Hippocampal formation (tissue), 2 donors: ENCODE measurements around the gene PCDHA4.
A peak's percentile ranks its signal among the peaks of the same experiment; 100 is the strongest.
"Not testable (repeated sequence)": the region's sequence is repeated elsewhere in the genome, so short reads cannot be mapped to it uniquely, and the experiment has no call there.

Experiments used
- DNase-seq, 2 donors: peaks; one replicate each; lab custom pipeline; 2025; lab: John Stamatoyannopoulos, UW

Gene PCDHA4

DNA sequence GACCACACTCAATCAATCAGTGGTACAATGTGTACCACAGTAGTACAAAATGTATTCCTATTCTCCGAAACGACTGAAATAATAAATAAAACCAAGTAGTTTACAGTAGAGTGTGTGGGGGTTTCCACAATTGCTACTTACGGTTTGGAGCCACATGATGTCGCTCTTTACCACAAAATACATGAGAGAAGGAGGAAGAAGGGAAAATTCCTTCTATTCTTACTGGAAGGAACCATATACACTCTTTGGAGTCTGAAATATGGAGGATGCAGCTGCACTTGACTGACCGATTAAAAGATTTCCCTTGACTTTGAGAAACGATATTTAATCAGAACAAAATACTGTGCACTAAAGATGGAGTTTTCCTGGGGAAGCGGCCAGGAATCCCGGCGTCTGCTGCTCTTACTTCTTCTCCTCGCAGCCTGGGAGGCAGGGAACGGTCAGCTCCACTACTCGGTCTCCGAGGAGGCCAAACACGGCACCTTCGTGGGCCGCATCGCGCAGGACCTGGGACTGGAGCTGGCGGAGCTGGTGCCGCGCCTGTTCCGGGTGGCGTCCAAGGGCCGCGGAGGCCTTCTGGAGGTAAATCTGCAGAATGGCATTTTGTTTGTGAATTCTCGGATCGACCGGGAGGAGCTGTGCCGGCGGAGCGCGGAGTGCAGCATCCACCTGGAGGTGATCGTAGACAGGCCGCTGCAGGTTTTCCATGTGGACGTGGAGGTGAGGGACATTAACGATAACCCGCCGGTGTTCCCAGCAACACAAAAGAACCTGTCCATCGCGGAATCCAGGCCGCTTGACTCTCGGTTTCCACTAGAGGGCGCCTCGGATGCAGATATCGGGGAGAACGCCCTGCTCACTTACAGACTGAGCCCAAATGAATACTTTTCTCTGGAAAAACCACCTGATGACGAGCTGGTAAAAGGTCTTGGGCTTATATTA, at the start of gene PCDHA4:
Gene PCDHA4 (plus strand): TSS at position 235 of the 942 bp plus-strand sequence.
- DNase-seq = peak; percentile 31 to 38

DNA sequence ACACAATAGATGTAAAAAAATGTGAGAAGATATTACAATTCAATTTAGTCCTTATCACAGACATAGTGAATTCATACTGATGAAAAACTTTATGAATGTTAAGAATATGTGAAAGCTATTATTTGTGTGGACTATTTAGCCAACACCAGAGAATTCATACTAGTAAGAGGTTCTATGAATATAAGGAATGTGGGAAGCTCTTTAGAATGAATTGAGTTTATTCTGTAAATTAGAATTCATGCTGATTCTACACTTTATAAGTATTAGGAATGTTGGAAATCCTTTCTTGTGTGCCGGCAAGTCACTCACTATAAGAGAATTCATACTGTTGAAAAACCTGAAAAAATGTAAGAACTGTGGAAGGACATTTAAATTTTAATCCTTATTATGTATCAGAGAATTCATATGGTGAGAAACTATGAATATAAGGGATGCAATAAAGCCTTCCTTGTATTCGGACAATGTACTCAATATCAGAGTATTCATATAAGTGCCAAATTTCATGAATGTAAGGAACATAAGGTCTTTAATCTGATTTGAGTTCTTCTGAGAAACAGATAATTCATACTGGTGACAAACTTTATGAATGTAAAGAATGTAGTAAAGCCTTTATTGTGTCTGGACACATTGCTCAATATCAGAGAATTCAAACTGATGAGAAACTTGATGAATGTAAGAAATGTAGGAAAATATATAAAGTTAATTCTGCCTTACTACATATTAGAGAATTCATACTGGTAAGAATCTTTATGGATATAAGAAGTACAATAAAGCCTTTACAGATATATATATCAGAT, 42.5 kb upstream of the PCDHA4 start:
- DNase-seq = no peak

DNA sequence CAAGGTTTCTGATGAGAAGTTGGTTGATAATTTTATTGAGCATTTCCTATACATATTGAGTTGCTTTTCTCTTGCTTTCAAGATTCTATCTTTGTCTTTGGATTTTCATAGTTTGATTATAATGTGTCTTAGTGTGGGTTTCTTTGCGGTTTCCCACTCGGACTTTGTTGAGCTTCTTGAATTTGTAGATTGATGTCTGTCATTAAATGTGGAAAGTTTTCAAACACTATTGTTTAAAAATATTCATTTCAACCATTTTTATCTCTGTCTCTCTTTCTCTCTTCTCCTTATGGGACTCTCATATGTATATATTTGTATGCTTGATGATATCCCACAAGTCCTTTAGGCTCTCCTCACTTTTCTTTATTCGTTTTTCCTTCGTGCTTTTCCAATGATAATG, 39.4 kb upstream of the PCDHA4 start:
- DNase-seq = no peak

DNA sequence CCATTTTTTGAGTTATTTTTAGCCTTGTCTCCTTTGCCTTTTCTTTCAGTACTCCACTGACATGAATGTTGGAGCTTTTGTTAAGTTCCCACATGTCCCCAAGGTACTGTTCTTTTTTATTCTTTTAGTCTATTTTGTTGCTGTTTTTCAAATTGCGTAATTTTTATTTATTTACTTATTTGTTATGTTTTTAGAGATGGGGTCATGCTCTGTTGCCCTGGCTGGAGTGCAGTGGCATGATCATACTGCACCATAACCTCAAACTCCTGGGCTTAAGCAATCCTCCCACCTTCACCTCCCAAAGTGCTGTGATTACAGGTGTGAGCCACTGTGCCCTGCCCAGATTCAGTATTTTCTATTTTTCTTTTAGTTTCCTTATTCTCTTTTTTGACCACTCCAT, 26.4 kb upstream of the PCDHA4 start:
- no peak for DNase-seq

DNA sequence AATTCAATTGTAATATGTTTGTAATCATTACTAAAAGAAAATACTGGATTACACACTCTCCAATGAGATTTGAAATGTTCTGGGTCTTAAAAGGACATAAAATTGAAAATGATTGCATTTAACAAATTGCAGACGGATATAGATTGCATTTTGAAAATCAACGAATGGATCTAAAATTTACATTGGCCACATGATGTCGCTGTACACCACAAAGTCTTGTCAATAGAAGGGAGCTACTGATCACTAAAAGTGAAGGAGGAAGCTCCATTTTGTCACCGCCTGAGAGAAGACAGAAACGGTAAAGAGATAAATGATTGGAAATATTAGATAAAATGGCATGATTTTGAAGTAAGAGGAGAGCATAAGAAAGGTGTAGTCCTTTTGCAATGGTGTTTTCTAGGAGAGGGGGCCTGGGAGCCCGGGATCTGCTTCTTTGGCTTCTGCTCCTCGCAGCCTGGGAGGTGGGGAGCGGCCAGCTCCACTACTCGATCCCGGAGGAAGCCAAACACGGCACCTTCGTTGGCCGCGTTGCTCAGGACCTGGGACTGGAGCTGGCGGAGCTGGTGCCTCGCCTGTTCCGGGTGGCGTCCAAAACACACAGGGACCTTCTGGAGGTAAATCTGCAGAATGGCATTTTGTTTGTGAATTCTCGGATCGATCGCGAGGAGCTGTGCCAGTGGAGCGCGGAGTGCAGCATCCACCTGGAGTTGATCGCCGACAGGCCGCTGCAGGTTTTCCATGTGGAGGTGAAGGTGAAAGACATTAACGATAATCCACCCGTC, 20.8 kb upstream of the PCDHA4 start, which contains the start of gene PCDHA1:
Gene PCDHA1 (plus strand): TSS at position 236 of the 782 bp plus-strand sequence.
- no peak for DNase-seq

DNA sequence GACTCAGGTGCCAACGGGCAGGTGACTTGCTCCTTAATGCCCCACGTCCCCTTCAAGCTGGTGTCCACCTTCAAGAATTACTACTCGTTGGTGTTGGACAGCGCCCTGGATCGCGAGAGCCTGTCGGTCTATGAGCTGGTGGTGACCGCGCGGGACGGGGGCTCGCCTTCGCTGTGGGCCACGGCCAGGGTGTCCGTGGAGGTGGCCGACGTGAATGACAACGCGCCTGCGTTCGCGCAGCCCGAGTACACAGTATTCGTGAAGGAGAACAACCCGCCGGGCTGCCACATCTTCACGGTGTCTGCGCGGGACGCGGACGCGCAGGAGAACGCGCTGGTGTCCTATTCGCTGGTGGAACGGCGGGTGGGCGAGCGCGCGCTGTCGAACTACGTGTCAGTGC, 19.4 kb upstream of the PCDHA4 start:
- DNase-seq = not testable (repeated sequence)

DNA sequence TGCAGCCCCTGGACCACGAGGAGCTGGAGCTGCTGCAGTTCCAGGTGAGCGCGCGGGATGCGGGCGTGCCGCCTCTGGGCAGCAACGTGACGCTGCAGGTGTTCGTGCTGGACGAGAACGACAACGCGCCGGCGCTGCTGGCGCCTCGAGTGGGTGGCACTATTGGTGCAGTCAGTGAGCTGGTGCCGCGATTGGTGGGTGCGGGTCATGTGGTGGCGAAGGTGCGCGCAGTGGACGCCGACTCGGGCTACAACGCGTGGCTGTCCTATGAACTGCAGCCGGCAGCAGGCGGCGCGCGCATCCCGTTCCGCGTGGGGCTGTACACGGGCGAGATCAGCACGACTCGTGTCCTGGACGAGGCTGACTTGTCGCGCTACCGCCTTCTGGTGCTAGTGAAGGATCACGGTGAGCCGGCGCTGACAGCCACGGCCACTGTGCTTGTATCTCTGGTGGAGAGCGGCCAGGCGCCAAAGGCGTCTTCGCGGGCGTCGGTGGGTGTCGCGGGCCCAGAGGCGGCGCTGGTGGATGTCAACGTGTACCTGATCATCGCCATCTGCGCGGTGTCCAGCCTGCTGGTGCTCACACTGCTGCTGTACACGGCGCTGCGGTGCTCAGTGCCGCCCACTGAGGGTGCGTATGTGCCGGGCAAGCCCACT, 18.9 kb upstream of the PCDHA4 start:
- not testable (repeated sequence) for DNase-seq

DNA sequence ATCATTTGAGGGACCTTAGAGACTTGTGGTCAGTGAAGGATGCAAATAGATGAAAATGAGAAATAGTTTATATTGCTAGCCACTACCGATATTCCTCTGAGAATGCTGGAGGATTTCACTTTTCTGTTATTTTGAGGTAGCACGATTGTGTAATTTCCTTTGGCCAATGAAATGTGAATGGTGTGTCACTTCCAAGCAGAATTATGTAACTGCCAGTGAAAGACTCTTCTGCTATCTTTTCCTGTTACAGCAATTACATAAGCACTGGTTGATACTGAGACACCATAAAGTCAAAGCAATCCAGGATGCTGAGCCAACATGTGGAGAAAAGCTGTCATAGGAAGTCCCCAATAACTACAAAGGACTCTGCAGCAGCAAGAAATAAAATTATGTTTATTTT, 15.8 kb upstream of the PCDHA4 start:
- DNase-seq = no peak

DNA sequence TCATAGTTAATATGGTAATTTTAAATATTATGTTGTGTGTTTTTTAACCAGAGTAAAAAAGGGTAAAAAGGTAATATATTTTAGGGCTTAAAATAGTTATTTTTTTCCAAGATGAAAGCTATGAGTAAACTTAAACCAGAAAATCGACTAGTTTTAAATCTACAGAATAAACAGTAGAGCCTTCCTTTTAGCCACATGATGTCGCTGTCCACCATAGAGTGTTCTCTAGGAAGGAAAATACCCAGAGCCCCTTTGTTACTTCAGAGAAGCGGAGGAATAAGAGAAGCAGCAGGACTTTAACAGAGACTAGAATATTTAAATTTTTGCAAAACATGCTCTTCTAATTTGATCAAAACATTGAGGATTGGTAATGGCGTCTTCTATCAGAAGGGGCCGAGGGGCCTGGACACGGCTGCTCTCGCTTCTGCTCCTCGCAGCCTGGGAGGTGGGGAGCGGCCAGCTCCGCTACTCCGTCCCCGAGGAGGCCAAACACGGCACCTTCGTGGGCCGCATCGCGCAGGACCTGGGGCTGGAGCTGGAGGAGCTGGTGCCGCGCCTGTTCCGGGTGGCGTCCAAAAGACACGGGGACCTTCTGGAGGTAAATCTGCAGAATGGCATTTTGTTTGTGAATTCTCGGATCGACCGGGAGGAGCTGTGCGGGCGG, 12.1 kb upstream of the PCDHA4 start, which contains the start of gene PCDHA2:
Gene PCDHA2 (plus strand): TSS at position 258 of the 664 bp plus-strand sequence.
- DNase-seq = peak in 1 of 2 donors; percentile 33

DNA sequence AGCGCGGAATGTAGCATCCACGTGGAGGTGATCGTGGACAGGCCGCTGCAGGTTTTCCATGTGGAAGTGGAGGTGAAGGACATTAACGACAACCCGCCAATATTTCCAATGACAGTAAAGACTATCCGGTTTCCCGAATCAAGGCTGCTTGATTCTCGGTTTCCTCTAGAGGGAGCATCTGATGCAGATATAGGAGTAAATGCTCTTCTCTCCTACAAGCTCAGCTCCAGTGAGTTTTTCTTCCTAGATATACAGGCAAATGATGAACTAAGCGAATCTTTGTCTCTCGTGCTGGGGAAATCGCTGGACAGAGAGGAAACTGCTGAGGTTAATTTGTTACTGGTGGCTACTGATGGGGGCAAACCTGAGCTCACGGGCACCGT, 11.6 kb upstream of the PCDHA4 start:
- no peak for DNase-seq

DNA sequence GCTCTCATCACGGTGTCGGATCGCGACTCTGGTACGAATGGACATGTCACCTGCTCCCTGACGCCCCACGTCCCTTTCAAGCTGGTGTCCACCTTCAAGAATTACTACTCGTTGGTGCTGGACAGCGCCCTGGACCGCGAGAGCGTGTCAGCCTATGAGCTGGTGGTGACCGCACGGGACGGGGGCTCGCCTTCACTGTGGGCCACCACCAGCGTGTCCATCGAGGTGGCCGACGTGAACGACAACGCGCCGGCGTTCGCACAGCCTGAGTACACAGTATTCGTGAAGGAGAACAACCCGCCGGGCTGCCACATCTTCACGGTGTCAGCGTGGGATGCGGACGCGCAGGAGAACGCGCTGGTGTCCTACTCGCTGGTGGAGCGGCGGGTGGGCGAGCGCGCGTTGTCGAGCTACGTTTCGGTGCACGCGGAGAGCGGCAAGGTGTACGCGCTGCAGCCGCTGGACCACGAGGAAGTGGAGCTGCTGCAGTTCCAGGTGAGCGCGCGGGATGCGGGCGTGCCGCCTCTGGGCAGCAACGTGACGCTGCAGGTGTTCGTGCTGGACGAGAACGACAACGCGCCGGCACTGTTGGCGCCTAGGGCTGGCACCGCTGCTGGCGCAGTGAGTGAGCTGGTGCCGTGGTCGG, 10.7 kb upstream of the PCDHA4 start:
- not testable (repeated sequence) for DNase-seq

DNA sequence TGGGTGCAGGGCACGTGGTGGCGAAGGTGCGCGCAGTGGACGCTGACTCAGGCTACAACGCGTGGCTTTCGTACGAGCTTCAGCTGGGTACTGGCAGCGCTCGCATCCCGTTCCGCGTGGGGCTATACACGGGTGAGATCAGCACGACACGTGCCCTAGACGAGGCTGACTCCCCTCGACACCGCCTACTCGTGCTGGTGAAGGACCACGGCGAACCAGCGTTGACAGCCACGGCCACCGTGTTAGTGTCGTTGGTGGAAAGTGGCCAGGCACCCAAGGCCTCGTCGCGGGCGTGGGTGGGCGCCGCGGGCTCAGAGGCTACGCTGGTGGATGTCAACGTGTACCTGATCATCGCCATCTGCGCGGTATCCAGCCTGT, 10.2 kb upstream of the PCDHA4 start:
- no peak for DNase-seq

DNA sequence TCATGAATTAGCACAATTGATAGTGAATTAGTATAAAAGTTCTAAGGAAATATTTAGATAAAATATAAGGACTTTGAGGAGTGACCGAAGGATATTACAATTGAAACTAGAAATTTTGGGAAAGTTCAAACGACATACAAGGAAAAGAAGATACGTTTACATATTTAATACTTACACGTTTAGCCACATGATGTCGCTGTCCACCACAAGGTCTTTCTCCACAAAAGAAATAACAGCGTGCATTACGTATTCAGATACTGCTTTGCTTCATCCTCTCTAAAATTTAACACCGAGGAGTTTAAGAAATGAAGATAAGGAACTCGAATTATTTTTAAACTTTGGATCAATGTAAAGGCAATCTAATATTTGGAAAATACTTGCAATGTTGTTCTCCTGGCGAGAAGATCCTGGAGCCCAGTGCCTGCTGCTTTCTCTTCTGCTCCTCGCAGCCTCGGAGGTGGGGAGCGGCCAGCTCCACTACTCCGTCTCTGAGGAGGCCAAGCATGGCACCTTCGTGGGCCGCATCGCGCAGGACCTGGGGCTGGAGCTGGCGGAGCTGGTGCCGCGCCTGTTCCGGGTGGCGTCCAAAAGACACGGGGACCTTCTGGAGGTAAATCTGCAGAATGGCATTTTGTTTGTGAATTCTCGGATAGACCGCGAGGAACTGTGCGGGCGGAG, 5.9 kb upstream of the PCDHA4 start, which contains the start of gene PCDHA3:
Gene PCDHA3 (plus strand): TSS at position 242 of the 678 bp plus-strand sequence.
- DNase-seq = peak in 1 of 2 donors; percentile 42

DNA sequence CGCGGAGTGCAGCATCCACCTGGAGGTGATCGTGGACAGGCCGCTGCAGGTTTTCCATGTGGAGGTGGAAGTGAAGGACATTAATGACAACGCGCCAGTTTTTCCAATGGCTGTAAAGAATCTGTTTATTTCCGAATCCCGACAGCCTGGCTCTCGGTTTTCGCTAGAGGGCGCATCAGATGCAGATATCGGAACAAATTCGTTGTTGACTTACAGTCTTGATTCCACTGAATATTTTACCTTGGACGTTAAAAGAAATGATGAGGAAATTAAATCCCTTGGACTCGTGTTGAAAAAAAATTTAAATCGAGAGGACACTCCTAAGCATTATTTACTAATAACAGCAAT, 5.4 kb upstream of the PCDHA4 start:
- peak in 1 of 2 donors; percentile 12 for DNase-seq

DNA sequence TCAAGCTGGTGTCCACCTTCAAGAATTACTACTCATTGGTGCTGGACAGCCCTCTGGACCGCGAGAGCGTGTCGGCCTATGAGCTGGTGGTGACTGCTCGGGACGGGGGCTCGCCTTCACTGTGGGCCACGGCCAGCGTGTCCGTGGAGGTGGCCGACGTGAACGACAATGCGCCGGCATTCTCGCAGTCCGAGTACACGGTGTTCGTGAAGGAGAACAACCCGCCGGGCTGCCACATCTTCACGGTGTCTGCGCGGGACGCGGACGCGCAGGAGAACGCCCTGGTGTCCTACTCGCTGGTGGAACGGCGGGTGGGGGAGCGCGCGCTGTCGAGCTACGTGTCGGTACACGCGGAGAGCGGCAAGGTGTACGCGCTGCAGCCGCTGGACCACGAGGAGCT, 4.5 kb upstream of the PCDHA4 start:
- DNase-seq = not testable (repeated sequence)

DNA sequence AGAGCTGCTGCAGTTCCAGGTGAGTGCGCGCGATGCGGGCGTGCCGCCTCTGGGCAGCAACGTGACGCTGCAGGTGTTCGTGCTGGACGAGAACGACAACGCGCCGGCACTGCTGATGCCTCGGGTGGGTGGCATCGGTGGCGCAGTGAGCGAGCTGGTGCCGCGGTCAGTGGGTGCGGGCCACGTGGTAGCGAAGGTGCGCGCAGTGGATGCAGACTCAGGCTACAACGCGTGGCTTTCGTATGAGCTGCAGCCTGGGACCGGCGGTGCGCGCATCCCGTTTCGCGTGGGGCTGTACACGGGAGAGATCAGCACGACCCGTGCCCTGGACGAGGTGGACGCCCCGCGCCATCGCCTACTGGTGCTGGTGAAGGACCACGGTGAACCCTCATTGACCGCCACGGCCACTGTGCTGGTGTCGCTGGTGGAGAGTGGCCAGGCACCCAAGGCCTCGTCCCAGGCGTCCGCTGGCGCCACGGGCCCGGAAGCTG, 4.0 kb upstream of the PCDHA4 start:
- no peak for DNase-seq

DNA sequence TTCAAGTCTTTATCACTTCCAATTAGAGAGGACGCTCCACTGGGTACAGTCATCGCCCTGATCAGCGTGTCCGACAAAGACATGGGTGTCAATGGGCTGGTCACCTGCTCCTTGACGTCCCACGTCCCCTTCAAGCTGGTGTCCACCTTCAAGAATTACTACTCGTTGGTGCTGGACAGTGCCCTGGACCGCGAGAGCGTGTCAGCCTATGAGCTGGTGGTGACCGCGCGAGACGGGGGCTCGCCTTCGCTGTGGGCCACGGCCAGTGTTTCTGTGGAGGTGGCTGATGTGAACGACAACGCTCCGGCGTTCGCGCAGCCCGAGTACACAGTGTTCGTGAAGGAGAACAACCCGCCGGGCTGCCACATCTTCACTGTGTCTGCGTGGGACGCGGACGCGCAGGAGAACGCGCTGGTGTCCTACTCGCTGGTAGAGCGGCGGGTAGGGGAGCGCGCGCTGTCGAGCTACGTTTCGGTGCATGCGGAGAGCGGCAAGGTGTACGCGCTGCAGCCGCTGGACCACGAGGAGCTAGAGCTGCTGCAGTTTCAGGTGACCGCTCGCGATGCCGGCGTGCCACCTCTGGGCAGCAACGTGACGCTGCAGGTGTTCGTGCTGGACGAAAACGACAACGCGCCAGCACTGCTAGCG, 1.5 kb downstream of the PCDHA4 start:
- DNase-seq = not testable (repeated sequence)

DNA sequence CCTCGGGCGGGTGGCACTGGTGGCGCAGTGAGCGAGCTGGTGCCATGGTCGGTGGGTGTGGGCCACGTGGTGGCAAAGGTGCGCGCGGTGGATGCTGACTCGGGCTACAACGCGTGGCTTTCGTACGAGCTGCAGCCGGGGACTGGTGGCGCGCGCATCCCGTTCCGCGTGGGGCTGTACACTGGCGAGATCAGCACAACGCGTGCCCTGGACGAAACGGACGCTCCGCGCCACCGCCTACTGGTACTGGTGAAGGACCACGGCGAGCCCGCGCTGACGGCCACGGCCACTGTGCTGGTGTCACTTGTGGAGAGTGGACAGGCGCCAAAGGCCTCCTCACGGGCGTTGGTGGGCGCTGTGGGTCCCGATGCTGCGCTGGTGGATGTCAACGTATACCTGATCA, 2.0 kb downstream of the PCDHA4 start:
- no peak for DNase-seq
